Measurements from ENCODE around the gene ERCC1. TPM values are rescaled to one million over a fixed set of nuclear protein-coding genes. Genes with fewer than 3 reads are reported as not detected.

Gene ERCC1
- total RNA-seq, 1 donor: 96.3 TPM

- no peaks in the 10 kb centered on the region for H3K36me3 ChIP-seq (ENCODE audit: insufficient read depth, low read length)
- H3K79me2 ChIP-seq (ENCODE audit: insufficient read depth, low read length): peaks cover 14% of the 10 kb centered on the region
- peaks cover 33% of the 10 kb centered on the region for H3K4me1 ChIP-seq (ENCODE audit: insufficient read depth, low read length)
- H4K20me1 ChIP-seq (ENCODE audit: insufficient read depth, low read length): no peaks in the 10 kb centered on the region
- TF ChIP-seq CTCF (IDR thresholded peaks at IDR 0.05; ENCODE audit: extremely low read depth, low read depth, low read length): no peak
- no peaks in the 10 kb centered on the region for H3K9me3 ChIP-seq (ENCODE audit: low read depth, low read length)
- no peak overlapping the region for H3K4me2 ChIP-seq (ENCODE audit: insufficient read depth, low read length)
- peak overlapping the region; percentile 77 for H3K27ac ChIP-seq (ENCODE audit: low read depth, low read length)
- no peaks in the 10 kb centered on the region for H3K27me3 ChIP-seq (ENCODE audit: insufficient read depth, low read length)
- H3K4me3 ChIP-seq (ENCODE audit: insufficient read depth, low read length): no peak overlapping the region
- DNase-seq (ENCODE audit: insufficient read length, low spot score, missing footprints): no peak
- no peak overlapping the region for H2AFZ ChIP-seq (ENCODE audit: low read length)
Measured at GRCh38 chr19:45445139-45445538, 21.4 kb upstream of the ERCC1 start.

GRCh38 chr19:45444318-45445041, 20.8 kb upstream of the ERCC1 start:
- no peak overlapping the region for H2AFZ ChIP-seq (ENCODE audit: low read length)
- TF ChIP-seq CTCF (IDR thresholded peaks at IDR 0.05; ENCODE audit: extremely low read depth, low read depth, low read length): no peak
- no peaks in the 10 kb centered on the region for H3K36me3 ChIP-seq (ENCODE audit: insufficient read depth, low read length)
- peaks cover 11% of the 10 kb centered on the region for H3K79me2 ChIP-seq (ENCODE audit: insufficient read depth, low read length)
- peak overlapping the region; percentile 89 for H3K4me2 ChIP-seq (ENCODE audit: insufficient read depth, low read length)
- peak; percentile 98 for DNase-seq (ENCODE audit: insufficient read length, low spot score, missing footprints)
- H3K27ac ChIP-seq (ENCODE audit: low read depth, low read length): peak overlapping the region; percentile 77
- no peaks in the 10 kb centered on the region for H4K20me1 ChIP-seq (ENCODE audit: insufficient read depth, low read length)
- no peaks in the 10 kb centered on the region for H3K27me3 ChIP-seq (ENCODE audit: insufficient read depth, low read length)
- peaks cover 31% of the 10 kb centered on the region for H3K4me1 ChIP-seq (ENCODE audit: insufficient read depth, low read length)
- H3K4me3 ChIP-seq (ENCODE audit: insufficient read depth, low read length): peak overlapping the region; percentile 68
- H3K9me3 ChIP-seq (ENCODE audit: low read depth, low read length): no peaks in the 10 kb centered on the region

- Histone ChIP-seq H3K4me2 (ENCODE audit: insufficient read depth, low read length) (peak overlapping the region; percentile 89), H3K4me1 (ENCODE audit: insufficient read depth, low read length) (peaks cover 31% of the 10 kb centered on the region), H4K20me1 (ENCODE audit: insufficient read depth, low read length) (no peaks in the 10 kb centered on the region), H3K27ac (ENCODE audit: low read depth, low read length) (peak overlapping the region; percentile 98), H2AFZ (ENCODE audit: low read length) (no peak overlapping the region), H3K79me2 (ENCODE audit: insufficient read depth, low read length) (peaks cover 7% of the 10 kb centered on the region), H3K4me3 (ENCODE audit: insufficient read depth, low read length) (peak overlapping the region; percentile 75), H3K36me3 (ENCODE audit: insufficient read depth, low read length) (no peaks in the 10 kb centered on the region), H3K27me3 (ENCODE audit: insufficient read depth, low read length) (no peaks in the 10 kb centered on the region), H3K9me3 (ENCODE audit: low read depth, low read length) (no peaks in the 10 kb centered on the region)
- no peak for TF ChIP-seq CTCF (IDR thresholded peaks at IDR 0.05; ENCODE audit: extremely low read depth, low read depth, low read length)
- DNase-seq (ENCODE audit: insufficient read length, low spot score, missing footprints): peak; percentile 99
Measured at GRCh38 chr19:45443462-45444317, 20.0 kb upstream of the ERCC1 start.
